Gastroesophageal sphincter (tissue), 3 donors: ENCODE results near the gene CYFIP1.

Experiments
- EP300 ChIP-seq: sonication (generic); formaldehyde crosslinking; IDR thresholded peaks from one replicate; pipeline ENCODE4 v1.6.1; 2017; ENCODE audit warnings: antibody characterized with exemption, mild to moderate bottlenecking
- POLR2A ChIP-seq, 2 donors: fragments of 450-650 bp; IDR thresholded peaks; one replicate each; pipeline ENCODE4 v1.6.1; 2017; ENCODE audit warnings: antibody characterized with exemption in 2 of 2, mild to moderate bottlenecking in 2 of 2, moderate library complexity in 1 of 2
- POLR2AphosphoS5 ChIP-seq: sonication (generic); formaldehyde crosslinking; IDR thresholded peaks from one replicate; pipeline ENCODE4 v1.6.1; 2017; ENCODE audit warnings: antibody characterized with exemption
- TF ChIP-seq, protein P1 (sequence below), 4 experiments: fragments of 200-600 bp in 2 of 4; fragments of 450-650 bp in 2 of 4; sonication (generic) in 1 of 4; IDR thresholded peaks; one replicate each; pipeline ENCODE4 v1.5.1; 2017 to 2019; ENCODE audit warnings: antibody characterized with exemption in 4 of 4, mild to moderate bottlenecking in 2 of 4, moderate library complexity in 2 of 4

DNA sequence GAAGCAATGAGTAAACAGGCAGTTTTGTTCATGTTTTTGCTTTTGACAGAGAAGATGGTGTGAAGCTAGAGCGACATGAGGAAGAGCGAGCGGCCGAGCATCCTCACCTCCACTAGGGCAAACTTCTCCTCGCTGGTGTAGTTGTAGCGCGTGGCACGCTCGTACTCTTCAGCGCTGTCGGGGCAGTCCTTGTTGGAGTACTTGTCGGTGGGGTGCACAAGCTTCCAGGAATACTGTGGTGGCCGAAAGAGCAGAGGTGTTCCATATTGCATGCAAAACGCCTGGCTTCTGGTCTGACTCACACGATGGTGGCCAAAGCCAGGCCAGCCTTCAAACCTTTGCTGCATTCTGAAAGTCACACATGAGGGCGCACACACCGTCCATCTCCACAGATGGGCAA, 54.3 kb downstream of the CYFIP1 start:
- TF ChIP-seq, protein P1, sequence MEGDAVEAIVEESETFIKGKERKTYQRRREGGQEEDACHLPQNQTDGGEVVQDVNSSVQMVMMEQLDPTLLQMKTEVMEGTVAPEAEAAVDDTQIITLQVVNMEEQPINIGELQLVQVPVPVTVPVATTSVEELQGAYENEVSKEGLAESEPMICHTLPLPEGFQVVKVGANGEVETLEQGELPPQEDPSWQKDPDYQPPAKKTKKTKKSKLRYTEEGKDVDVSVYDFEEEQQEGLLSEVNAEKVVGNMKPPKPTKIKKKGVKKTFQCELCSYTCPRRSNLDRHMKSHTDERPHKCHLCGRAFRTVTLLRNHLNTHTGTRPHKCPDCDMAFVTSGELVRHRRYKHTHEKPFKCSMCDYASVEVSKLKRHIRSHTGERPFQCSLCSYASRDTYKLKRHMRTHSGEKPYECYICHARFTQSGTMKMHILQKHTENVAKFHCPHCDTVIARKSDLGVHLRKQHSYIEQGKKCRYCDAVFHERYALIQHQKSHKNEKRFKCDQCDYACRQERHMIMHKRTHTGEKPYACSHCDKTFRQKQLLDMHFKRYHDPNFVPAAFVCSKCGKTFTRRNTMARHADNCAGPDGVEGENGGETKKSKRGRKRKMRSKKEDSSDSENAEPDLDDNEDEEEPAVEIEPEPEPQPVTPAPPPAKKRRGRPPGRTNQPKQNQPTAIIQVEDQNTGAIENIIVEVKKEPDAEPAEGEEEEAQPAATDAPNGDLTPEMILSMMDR (IDR thresholded peaks at IDR 0.05) = no peak
- TF ChIP-seq POLR2A (IDR thresholded peaks at IDR 0.05) (no peak), POLR2AphosphoS5 (no peak), EP300 (no peak)
